Measurements from ENCODE around the gene SLC16A7.

SLC16A7 gene, protein sequence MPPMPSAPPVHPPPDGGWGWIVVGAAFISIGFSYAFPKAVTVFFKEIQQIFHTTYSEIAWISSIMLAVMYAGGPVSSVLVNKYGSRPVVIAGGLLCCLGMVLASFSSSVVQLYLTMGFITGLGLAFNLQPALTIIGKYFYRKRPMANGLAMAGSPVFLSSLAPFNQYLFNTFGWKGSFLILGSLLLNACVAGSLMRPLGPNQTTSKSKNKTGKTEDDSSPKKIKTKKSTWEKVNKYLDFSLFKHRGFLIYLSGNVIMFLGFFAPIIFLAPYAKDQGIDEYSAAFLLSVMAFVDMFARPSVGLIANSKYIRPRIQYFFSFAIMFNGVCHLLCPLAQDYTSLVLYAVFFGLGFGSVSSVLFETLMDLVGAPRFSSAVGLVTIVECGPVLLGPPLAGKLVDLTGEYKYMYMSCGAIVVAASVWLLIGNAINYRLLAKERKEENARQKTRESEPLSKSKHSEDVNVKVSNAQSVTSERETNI

DNA sequence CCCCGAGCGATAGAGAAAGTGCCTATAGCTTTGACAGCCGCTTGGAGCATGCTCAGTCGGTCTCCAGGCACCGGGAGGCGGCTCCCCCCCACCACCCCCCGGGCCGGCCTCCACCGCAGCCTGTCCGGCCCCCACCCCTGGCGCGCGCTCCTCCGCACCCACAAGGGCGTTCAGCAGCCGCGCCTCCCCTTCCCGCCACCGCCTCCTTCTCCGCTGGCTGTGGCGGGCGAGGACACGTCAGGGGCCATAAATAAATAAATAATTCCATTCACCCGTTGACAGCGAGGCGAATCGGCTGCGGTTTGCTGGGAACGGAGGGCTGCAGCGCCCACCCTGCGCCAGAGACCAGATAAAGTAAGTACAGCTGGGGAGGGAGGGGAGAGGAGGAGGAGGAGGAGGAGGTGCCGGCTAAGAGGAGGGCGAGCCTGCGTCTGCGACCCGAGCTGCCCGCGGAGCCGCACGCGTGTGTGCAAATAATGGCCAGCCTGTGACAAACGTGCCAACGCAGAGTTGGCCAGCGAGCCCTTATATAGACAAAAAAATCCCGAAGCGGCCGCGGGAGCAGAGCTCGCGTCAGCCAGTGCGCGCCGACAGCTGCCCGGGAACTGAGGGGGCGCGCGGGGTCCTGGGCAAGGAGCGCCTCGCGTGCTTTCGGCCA is at the start of gene SLC16A7:
Gene SLC16A7 (plus strand): TSS at position 147 of the 658 bp plus-strand sequence. CDS start 108,773 bp downstream, outside the sequence.
- Mint-ChIP-seq H3K36me3 (ENCODE audit: low read depth) (peaks cover 22% of the 10 kb centered on the region), H3K27me3 (no peaks in the 10 kb centered on the region), H3K27ac (peak within 1 kb of the TSS; percentile 100), H3K9me3 (no peaks in the 10 kb centered on the region), H3K4me3 (peak within 1 kb of the TSS; percentile 88), H3K4me1 (peaks cover 55% of the 10 kb centered on the region)
- ATAC-seq = peak; percentile 45
- peak; percentile 86 for DNase-seq

DNA sequence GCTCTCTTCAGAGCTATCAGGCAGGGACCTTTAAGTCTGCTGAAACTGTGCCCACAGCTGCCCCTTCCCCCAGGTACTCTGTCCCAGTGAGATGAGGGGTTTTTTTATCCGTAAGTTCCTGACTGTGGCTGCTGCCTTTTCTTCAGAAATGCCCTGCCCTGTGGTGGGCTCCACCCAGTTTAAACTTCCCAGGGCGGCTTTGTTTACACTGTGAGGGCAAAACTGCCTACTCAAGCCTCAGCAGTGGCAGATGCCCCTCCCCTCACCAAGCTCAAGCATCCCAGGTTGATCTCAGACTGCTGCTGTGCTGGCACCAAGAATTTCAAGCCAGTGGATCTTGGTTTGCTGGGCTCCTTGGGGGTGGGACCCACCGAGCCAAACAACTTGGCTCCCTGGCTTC is 46.9 kb upstream of the SLC16A7 start:
- peaks cover 6% of the 10 kb centered on the region for H3K4me1 Mint-ChIP-seq
- H3K9me3 Mint-ChIP-seq = no peaks in the 10 kb centered on the region
- no peaks in the 10 kb centered on the region for H3K36me3 Mint-ChIP-seq (ENCODE audit: low read depth)
- no peak for ATAC-seq
- no peak overlapping the region for H3K27ac Mint-ChIP-seq
- H3K27me3 Mint-ChIP-seq = no peaks in the 10 kb centered on the region
- DNase-seq = no peak
- H3K4me3 Mint-ChIP-seq = no peak overlapping the region

DNA sequence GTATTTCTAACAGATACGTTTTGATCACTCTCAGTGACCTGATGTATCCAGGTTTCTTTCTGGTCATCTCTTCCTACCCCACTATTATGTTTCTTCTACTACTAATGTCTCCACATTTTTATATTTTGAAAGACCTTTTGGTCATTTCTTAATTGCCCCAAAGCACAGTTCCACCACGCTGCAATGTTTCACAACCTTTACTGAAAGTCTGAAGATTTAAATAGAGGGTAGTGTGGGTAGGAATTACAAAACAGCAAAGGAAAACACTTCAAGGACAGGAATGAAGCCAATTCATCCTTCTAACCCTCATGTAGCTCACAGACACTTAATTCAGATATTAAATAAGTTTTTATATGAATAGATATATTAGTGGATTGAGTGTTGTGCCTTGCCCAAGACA is 36.1 kb upstream of the SLC16A7 start:
- Mint-ChIP-seq H3K27me3 (no peaks in the 10 kb centered on the region), H3K4me3 (no peak overlapping the region), H3K4me1 (no peaks in the 10 kb centered on the region), H3K27ac (no peak overlapping the region), H3K36me3 (ENCODE audit: low read depth) (no peaks in the 10 kb centered on the region), H3K9me3 (no peaks in the 10 kb centered on the region)
- ATAC-seq (no peak), DNase-seq (no peak)

- Mint-ChIP-seq H3K27ac (no peak overlapping the region), H3K9me3 (no peaks in the 10 kb centered on the region), H3K27me3 (peaks cover 3% of the 10 kb centered on the region), H3K4me1 (peaks cover 4% of the 10 kb centered on the region), H3K36me3 (ENCODE audit: low read depth) (no peaks in the 10 kb centered on the region), H3K4me3 (no peak overlapping the region)
- ATAC-seq (no peak), DNase-seq (no peak)
Measured at GRCh38 chr12:59570145-59570544, 25.7 kb upstream of the SLC16A7 start.

GRCh38 chr12:59574406-59574805 is 21.4 kb upstream of the SLC16A7 start:
- Mint-ChIP-seq H3K9me3 (no peaks in the 10 kb centered on the region), H3K4me1 (peaks cover 25% of the 10 kb centered on the region), H3K4me3 (no peak overlapping the region), H3K27me3 (no peaks in the 10 kb centered on the region), H3K27ac (no peak overlapping the region), H3K36me3 (ENCODE audit: low read depth) (no peaks in the 10 kb centered on the region)
- DNase-seq = no peak
- ATAC-seq = no peak

- Mint-ChIP-seq H3K27ac (no peak overlapping the region), H3K4me1 (peaks cover 25% of the 10 kb centered on the region)
Measured at GRCh38 chr12:59575826-59576225, 20.0 kb upstream of the SLC16A7 start.

GRCh38 chr12:59578254-59578653 is 17.6 kb upstream of the SLC16A7 start:
- Mint-ChIP-seq H3K36me3 (ENCODE audit: low read depth) (no peaks in the 10 kb centered on the region), H3K27ac (no peak overlapping the region), H3K4me3 (no peak overlapping the region), H3K4me1 (peaks cover 32% of the 10 kb centered on the region), H3K27me3 (no peaks in the 10 kb centered on the region), H3K9me3 (no peaks in the 10 kb centered on the region)
- ATAC-seq (no peak), DNase-seq (no peak)

More at GRCh38 chr12:59575826-59576225, 20.0 kb upstream of the SLC16A7 start:
- no peak for ATAC-seq
- Mint-ChIP-seq H3K9me3 (no peaks in the 10 kb centered on the region), H3K27me3 (no peaks in the 10 kb centered on the region), H3K36me3 (ENCODE audit: low read depth) (no peaks in the 10 kb centered on the region), H3K4me3 (no peak overlapping the region)
- no peak for DNase-seq

DNA sequence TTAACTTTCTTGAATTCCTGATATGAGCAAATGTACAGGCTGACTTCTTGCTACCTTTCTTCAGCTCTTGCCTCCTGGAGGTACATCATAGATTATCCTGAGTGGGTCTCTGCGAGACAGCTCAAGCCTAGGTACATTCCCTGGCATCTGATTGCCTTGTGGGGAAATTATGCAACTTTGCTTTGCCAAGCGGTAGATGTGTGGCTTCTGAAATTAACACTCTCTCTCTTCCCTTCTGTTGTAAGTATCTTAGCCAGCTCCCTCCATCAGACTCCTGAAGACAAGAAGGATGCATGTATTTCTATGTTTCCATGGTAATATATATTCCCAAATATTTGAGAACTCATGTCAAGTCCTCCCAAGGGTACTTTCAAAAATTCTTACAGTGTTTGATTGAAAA is 16.2 kb upstream of the SLC16A7 start:
- no peak for DNase-seq
- no peaks in the 10 kb centered on the region for H3K9me3 Mint-ChIP-seq
- no peaks in the 10 kb centered on the region for H3K36me3 Mint-ChIP-seq (ENCODE audit: low read depth)
- no peak overlapping the region for H3K27ac Mint-ChIP-seq
- no peak for ATAC-seq
- peaks cover 29% of the 10 kb centered on the region for H3K4me1 Mint-ChIP-seq
- H3K27me3 Mint-ChIP-seq = no peaks in the 10 kb centered on the region
- no peak overlapping the region for H3K4me3 Mint-ChIP-seq

- Mint-ChIP-seq H3K4me1 (peaks cover 29% of the 10 kb centered on the region), H3K9me3 (no peaks in the 10 kb centered on the region), H3K36me3 (ENCODE audit: low read depth) (no peaks in the 10 kb centered on the region), H3K27ac (no peak overlapping the region), H3K27me3 (no peaks in the 10 kb centered on the region), H3K4me3 (no peak overlapping the region)
- ATAC-seq (no peak), DNase-seq (no peak)
Measured at GRCh38 chr12:59580050-59580449, 15.8 kb upstream of the SLC16A7 start.

DNA sequence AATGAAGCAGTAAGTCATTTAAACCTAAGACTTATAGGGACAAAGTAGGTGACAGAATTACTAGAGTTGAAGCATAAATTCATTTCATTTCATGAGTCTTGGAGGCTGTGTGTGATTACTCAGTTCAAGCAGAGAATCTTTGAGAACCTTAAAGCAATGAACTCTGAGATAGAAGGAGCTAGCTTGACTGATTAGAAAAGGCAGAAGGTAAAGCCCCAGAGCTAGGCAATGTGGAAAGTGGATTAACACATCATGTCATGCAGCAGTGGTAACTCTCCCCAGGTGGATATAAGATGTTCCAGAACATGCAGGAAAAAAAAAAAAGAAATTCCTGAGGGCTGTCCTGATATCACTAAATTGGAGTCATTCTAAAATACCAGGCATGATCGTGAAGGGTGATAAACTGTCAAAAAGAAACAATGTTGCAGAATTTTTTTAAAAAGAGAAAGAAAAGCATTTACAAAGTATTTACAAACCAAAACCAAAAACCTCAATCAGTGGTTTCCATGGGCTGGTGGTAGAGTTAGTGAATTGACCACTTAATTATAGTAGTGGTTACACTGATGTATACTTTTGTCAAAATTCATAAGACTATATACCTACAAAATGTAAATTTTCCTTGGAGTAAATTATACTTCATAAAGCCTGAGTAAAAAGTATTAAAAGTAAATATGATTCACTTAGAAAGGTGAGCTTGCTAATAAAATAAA is 12.7 kb upstream of the SLC16A7 start:
- Mint-ChIP-seq H3K9me3 (no peaks in the 10 kb centered on the region), H3K4me1 (peaks cover 15% of the 10 kb centered on the region), H3K36me3 (ENCODE audit: low read depth) (no peaks in the 10 kb centered on the region), H3K4me3 (no peak overlapping the region), H3K27me3 (no peaks in the 10 kb centered on the region), H3K27ac (no peak overlapping the region)
- DNase-seq = no peak
- ATAC-seq = peak; percentile 15

DNA sequence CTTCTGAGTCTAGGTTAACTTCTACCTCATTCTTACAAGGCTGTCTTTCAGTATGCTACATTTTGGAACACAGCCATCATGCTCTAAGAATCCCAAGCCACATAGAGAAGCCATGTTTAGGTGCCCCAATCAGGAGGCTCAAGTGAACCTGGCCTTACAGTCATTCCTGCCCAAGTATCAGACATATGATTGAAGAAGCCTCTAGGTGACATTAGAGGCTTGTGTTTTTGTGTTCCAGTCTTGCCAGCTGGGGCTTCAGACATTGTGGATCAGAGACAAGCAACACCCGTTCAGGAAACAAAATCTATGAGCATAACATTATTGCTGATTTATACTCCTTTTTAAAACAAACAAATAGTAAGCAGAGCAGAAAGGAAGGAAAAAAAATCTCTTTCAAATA is 8.1 kb upstream of the SLC16A7 start:
- Mint-ChIP-seq H3K27ac (no peak overlapping the region), H3K27me3 (no peaks in the 10 kb centered on the region), H3K36me3 (ENCODE audit: low read depth) (no peaks in the 10 kb centered on the region), H3K4me3 (no peak overlapping the region), H3K4me1 (peaks cover 7% of the 10 kb centered on the region), H3K9me3 (no peaks in the 10 kb centered on the region)
- no peak for ATAC-seq
- no peak for DNase-seq

- Mint-ChIP-seq H3K27me3 (no peaks in the 10 kb centered on the region), H3K9me3 (no peaks in the 10 kb centered on the region), H3K4me1 (peaks cover 36% of the 10 kb centered on the region), H3K36me3 (ENCODE audit: low read depth) (peaks cover 8% of the 10 kb centered on the region), H3K4me3 (no peak overlapping the region), H3K27ac (no peak overlapping the region)
- ATAC-seq = no peak
- DNase-seq = no peak
Measured at GRCh38 chr12:59593761-59594160, 2.1 kb upstream of the SLC16A7 start.

- DNase-seq (no peak), ATAC-seq (no peak)
- H3K4me3 Mint-ChIP-seq = peak overlapping the region; percentile 88
- H3K4me1 Mint-ChIP-seq = peaks cover 49% of the 10 kb centered on the region
- H3K27me3 Mint-ChIP-seq = no peaks in the 10 kb centered on the region
- no peaks in the 10 kb centered on the region for H3K9me3 Mint-ChIP-seq
- peaks cover 17% of the 10 kb centered on the region for H3K36me3 Mint-ChIP-seq (ENCODE audit: low read depth)
- peak overlapping the region; percentile 100 for H3K27ac Mint-ChIP-seq
Measured at GRCh38 chr12:59594943-59595500, 807 bp upstream of the SLC16A7 start.

DNA sequence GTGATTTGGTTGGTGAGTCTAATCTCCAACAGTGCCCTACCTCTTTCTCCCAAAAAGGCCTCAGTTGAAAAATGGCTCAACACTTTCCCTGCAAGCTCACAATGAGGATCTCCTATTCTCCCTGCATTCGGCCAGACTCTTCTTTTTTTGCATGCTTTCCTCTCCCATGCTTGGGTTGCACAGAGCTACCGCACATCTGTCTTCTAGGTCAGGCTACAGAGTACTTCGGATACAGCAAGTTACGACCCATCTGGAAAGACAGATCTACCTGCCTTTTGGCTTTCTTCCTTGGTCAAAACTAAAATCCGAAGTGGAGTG is 305 bp upstream of the SLC16A7 start:
- Mint-ChIP-seq H3K36me3 (ENCODE audit: low read depth) (peaks cover 20% of the 10 kb centered on the region), H3K4me1 (peaks cover 53% of the 10 kb centered on the region), H3K4me3 (peak overlapping the region; percentile 88), H3K9me3 (no peaks in the 10 kb centered on the region), H3K27me3 (no peaks in the 10 kb centered on the region), H3K27ac (peak overlapping the region; percentile 100)
- ATAC-seq (no peak), DNase-seq (no peak)

All from activated naive CD8-positive, alpha-beta T cell treated with anti-CD3 and anti-CD28 coated beads, Interleukin-2, amount 50 U/mL, for 24 hours (primary cell).